GM19043 (cell line): ENCODE measurements around the gene NRCAM.
A peak's percentile ranks its signal among the peaks of the same experiment; 100 is the strongest.
"Not testable (repeated sequence)": the region's sequence is repeated elsewhere in the genome, so short reads cannot be mapped to it uniquely, and the experiment has no call there.

Source experiments
- ATAC-seq: cut with Tn5 transposase; IDR thresholded peaks from one replicate; pipeline ENCODE4 v1.9.1; 2021; ENCODE audit warnings: low read depth; ENCODE audit not compliant: unreplicated experiment

Gene NRCAM

DNA sequence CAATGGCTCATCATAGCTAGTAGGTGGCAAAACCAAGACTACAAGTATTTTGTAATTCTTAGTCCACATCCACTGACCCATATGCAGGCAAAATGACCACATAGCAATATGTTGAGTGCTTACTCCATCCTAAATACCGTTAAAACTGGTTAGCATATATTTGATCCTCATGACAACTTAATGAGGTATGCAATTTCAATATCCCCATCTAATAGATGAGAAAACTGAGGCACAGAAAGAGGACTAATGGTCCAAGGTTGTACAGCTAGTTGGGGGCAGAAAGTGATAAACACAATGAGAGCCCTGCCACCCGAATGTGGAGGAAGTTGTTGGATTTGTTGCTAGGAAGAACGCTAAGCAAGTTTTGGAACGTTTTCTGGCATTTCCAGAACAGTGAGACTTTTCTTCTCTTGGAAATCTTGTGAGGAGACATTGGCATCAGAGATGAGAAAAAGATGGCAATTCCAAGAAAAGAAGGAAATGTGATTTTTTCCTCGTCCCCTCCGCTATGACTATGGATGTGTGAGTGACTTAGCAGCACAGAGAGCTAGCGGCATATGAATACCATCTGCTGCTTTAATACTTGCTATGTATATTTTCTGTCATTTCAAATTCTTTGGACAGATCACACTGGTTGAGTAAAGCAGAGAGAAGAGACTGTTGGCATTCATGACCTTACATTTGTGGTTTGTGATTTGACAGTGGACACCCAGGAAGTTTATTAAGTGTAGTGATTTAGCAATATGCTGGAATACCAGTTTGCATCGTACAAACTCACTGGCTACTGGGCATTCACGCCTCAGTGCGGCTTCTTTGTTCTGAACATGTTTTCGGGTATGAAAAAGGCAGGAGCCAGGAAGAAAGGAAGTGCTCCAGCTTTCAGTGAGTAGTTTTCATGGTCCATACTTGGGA is 51.5 kb downstream of the NRCAM start:
- no peak for ATAC-seq

DNA sequence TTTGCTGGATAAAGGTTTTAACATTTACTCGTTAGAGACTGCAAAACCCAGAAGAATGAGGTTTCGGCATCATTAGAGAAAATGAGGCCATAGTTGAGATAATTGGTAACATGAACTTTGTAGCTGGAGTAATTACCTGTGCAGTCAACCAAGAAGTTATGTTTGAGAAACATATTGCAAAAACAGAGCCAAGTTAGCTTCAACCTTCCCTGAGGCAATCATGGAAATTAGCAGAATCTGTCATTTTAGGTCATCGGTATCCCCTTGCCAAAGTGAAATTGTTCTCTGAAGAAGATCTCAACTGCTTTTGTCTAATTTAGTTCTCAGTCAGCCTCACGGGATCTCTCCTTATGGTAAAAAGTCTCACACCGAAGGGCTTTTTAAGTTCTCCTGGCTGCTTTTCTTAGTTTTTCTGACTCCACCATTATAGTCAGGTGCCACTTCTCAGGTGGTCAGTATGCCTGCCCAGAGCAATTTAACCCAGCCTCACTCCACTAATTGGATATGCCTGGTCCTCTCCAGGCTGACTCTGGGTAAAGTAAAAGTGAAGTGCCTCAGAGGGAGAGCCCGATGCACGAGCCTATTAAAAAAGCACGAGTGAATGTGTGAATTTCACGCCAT is 52.5 kb downstream of the NRCAM start:
- ATAC-seq = no peak

DNA sequence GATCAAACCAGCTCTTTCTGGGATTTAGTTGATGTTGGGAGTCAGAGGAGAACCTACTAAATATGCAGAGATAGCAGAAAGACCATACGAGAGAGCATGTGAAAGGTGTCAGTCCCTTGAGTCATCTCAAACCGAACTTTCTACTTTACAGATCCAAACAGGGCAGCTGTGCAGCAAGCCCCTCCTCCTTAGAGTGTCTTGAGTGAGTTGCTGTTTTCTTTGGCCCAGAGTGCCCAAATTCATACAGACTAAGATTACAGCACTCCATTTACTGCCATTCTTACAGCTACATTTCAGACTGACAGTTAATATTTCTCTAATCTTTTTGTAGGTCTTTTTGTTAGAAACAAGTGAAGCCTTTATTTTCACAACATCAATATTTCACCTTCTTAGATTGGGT is 53.4 kb downstream of the NRCAM start:
- no peak for ATAC-seq

DNA sequence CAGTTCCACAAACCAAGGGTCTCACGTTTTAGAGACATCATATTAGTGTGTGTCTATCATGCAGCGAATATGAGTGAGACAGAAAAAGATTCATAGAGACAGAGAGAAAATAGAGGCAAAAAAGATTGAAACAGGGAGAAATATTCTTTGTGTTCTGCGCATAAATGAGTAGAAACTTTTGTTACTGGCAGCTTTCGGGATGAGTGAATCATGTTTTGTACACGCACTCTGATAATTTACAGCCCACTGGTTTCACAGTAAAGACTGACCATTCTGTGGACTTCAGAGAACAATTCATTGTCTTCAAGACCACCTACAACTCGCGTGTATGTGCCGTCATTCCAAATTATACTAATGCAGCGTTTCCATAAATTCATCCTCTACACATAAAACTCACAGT is 60.2 kb downstream of the NRCAM start:
- ATAC-seq = no peak

DNA sequence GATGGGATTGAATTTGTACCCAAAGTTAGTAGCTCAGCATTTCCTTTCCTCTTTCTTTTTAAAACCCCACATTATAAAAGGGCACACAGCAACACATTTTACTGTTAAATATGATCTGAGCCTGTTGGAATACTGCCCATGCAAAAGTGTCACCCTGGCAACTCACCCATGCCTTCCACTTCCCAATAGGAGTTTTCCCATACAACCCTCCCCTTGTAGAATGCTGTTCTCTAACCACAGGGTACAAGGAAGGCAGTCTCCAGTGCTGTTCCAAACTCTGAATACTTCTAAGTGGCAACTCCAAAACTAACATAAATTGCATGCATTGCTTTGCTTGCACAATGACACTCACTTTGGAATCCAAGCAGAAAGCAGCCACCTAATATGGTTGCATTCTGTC is 60.8 kb downstream of the NRCAM start:
- ATAC-seq = no peak

DNA sequence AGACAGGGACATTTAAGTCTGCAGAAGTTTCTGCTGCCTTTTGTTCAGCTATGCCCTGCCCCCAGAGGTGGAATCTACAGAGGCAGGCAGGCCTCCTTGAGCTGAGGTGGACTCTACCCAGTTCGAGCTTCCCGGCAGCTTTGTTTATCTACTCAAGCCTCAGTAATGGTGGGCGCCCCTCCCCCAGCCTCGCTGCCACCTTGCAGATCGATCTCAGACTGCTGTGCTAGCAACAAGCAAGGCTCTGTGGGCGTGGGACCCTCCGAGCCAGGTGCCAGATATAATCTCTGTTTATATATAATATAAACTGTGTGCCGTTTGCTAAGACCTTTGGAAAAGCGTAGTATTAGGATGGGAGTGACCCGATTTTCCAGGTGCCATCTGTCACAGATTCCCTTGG is 63.1 kb downstream of the NRCAM start:
- not testable (repeated sequence) for ATAC-seq

DNA sequence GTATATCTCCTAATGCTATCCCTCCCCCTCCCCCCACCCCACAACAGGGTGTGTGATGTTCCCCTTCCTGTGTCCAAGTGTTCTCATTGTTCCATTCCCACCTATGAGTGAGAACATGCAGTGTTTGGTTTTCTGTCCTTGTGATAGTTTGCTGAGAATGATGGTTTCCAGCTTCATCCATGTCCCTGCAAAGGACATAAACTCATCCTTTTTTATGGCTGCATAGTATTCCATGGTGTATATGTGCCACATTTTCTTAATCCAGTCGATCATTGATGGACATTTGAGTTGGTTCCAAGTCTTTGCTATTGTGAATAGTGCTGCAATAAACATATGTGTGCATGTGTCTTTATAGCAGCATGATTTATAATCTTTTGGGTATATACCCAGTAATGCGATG is 68.5 kb downstream of the NRCAM start:
- ATAC-seq = not testable (repeated sequence)

DNA sequence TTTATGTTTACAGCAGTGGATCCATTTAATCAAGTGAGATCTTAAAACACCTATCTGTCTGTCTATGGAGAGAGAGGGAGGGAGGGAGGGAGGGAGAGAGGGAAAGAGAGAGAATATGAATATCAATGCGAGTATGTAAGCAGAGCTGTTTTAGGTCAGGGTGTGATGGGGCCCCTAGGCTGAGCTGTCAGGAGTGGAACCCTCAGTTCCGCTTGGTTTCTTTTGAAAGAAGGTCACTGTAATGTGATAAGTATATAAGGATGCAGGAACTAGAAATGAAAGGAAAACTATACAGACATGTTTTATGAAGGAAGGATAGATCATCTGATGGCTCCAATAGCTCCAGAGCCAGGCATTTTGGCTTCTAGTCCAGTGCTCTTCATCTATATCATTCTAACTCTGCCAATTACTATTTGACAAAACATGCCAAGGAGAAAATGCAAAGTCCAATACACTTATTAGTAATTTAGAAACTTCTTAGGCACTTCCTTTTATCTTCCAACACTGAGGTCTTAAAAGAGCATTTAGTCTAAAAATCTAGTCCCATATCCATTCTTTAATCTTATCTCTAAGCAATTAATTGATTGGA is 70.3 kb downstream of the NRCAM start:
- ATAC-seq = no peak

DNA sequence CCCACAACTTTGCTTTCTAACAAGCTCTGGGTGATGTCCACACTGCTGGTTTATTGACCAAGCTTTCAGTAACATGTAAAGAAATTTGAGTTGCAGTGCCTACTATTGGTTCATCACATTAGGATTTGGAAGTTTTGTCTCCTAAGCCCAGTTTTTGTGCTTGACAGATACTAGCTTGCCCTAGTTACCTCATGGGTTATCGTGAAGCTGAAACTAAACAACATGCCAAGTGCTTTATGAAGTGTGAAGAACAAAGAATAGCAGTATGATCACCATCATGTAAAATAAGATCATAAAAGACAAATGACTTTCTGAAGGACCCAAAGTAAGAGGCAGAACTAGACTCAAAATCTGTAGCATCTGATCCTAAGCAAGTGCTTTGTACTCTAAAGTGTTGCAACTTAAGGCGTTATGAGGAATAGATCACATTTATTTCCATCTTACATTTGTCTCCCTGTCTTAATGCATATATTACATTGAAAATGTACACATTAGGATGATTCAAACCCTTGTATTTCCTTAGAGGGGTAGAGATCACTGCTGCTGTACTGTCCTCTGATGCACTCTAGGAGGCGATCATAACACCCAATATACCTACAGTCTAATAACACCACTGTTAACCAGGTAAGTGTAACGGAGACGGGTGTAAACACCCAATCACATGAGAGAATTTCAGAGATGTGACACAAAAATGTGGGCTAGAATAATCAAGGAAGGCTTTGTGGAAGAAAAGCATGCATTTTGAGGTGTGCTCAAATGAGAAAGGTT is 71.3 kb downstream of the NRCAM start:
- ATAC-seq = peak; percentile 71

DNA sequence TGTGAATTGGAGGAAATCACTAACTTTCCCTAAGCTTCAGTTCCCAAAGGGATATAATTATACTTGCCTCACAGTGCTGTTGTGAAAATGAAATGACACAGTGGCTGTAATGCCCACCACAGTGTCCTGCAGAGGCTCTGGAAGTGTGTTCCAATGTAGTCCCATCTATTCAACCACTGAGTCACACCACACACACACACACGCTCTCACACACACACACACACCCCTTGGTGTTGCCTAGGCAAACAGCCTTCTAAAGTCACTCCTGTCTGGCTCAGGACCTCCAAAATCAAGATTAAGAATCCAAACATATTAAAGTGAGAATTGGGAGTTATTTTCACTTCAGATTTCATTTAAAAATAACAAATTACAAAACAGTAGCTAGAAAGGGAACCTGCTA is 73.3 kb downstream of the NRCAM start:
- ATAC-seq = no peak

DNA sequence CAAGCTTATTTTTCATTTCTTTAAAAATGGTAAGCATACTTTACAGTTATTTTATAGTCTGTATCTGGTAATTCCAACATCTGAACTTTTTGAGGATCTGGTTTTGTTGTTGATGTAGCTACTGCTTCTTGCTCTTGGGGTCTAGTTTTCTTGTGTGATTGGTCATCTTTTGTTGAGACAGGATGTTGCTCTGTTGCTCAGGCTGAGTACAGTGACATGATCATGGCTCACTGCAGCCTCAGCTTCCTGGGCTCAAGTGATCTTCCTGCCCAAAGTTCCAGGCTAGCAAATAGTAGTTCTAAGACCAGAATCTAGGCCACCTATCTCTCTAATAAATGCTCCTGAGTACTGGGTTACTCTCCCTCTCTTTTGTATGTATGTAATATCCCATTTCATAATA is 75.7 kb downstream of the NRCAM start:
- no peak for ATAC-seq

DNA sequence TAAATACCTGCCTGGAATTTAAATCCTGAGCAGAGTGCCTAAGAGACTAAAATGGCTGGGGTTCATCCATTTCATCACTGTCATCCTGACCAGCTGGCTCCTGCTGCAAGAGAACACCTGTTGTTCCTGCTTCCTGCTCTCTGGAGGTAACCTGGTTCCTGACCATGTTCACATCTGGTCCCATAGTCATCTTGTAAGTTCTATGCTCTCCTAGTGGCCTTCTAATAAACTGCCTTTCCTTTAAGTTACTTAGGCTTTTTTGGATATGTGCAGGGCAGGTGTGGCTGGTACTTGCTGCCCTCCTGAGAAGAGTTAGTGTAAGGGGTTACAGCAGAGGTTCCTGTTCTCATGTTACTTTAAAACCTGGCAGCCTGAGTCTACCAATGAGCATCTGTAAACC is 80.0 kb downstream of the NRCAM start:
- no peak for ATAC-seq

DNA sequence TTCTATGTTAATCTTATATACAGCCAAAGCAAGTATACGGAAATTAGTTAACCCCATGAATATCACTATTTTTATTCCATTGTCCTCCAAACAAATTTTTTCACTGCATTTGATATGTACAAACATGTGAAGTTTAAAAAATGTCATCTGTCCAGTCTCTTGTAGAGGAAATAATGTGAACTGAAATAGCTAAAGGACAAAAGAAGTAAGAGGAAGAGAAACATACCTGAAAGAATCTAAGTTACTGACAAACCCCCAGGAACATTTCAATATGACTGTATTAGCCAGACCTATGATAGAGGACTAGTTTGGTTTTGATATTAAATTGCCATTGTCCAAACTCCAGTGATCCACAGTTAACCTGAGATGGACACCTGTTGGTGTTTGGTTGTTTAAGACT is 80.6 kb downstream of the NRCAM start:
- ATAC-seq = no peak

DNA sequence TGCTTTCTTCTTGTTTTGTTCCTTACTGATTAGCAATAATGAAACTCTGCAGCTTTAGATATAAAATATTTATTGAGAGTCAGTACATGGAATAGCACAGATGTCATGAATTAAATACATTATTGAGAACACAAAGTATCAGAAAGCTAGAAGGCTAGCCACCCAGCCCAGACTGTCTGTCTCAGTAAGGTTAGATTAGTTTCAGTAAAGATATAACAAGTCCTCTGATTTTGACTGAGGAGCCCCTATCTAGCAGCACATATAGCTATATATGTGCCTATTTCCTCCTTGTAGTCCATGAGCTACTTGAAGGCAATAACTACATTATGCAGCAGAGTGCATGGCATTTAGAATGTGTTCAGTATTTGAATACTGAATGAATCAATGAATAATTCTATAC is 81.3 kb downstream of the NRCAM start:
- ATAC-seq = no peak

DNA sequence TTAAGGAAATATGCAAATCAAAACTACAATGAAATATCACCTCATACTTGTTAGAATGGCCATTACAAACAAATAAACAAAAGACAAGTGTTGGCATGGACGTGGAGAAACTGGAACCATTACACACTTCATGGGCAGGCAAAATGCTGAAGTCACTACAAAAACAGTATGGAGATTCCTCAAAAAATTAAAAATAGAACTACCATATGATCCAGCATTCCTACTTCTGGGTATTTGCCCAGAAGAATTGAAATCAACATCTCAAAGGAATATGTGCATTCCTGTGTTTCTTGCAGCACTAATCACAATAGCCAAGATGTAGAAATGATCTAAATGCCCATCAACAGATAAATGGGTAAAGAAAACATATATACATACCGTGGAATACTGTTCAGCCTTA is 83.6 kb downstream of the NRCAM start:
- ATAC-seq = no peak

DNA sequence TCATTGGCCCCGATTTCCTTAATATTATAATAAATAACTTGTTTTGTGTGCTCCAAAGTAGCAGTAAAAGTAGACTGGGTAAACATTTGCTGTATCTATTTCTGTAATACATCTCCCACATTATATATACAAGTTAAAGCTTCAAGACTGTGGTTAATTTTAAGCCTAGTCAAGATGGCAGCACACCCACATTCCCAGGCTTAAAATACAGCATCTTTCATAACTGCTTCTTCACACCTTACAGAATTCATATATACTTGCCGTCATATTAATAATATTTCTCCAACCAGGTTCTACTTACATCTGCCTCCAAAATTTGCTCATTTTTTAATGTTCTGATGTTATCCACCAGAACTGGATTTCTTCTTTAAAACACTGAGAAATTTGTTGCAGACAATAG is 85.6 kb downstream of the NRCAM start:
- ATAC-seq = no peak

DNA sequence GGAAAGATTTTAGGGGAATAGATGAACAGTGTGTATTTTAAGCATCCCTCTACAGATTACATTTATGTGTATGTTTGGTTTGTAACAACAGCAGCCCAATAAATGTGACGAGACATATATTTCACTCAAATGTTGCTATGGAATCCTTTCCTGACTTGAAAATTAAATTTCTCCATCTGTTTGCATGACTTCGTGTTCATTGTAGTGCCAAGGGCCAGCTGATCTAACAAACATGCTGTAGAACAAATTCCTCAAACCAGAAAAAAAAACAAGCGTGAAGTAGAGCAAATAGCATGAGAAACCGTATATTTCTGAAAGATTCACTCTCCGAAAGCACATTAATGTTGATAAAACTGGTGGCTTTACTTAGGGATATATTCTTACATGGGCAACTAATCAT is 87.8 kb downstream of the NRCAM start:
- no peak for ATAC-seq

DNA sequence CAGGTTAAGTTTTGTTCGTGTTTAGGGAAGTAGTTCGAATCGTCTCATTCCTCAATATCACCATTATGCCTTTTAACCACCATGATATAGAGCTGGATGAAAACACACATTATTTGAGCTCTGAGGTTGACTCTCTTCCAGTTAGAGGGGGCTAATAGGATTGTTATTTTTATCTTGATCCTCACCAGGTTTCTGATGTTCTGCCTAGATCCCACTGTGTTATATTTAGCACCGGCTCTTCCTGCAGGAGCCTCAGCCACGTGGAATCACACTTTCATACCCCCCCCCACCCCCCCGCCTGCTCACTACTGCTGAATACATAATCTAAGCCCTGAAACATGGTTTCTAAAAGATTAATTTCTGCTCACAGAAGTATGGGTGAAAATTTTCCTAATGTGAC is 88.3 kb downstream of the NRCAM start:
- no peak for ATAC-seq

DNA sequence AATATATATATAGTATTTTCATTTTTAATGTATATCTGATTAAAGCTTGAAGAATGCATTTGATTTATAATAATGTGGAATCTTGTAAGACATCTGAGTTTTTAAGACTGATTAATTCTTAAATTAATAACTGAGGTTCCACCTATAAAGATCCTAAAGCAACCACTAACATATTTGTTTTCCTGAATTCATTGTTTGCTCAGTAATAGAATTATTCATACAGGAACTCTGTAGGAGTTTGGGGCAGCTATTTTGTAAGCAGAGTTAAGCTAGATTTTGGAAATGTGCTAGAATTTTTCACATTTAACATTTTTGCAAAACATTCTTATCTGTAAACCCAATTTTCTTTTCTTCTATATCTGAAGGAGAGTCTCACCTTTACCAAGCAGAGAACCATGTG is 88.9 kb downstream of the NRCAM start:
- no peak for ATAC-seq

DNA sequence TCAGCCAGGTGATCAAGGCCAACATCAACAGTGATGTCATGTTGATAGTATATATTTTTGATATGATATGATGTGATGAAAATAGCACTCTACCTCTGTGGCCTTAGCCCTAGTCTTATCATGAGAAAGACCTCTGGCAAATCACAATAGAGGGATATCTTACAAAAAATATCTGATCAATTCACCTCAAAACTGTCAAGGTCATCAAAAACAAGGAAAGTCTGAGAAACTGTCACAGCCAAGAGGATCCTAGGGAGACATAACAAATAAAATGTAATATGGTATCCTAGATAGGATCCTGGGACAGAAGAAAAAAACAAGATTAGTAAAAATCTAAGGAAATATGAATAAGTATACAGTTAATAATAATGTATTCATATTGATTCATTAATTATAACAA is 92.6 kb downstream of the NRCAM start:
- no peak for ATAC-seq
